Measurements from ENCODE around the gene WDR37. TPM values are rescaled to one million over a fixed set of nuclear protein-coding genes. Genes with fewer than 3 reads are reported as not detected.

Gene WDR37
- total RNA-seq, 1 experiment from 2014 or later = 20.6 TPM

GRCh38 chr10:1114719-1115606 lies 58.8 kb downstream of the WDR37 start:
- TF ChIP-seq, protein P1, sequence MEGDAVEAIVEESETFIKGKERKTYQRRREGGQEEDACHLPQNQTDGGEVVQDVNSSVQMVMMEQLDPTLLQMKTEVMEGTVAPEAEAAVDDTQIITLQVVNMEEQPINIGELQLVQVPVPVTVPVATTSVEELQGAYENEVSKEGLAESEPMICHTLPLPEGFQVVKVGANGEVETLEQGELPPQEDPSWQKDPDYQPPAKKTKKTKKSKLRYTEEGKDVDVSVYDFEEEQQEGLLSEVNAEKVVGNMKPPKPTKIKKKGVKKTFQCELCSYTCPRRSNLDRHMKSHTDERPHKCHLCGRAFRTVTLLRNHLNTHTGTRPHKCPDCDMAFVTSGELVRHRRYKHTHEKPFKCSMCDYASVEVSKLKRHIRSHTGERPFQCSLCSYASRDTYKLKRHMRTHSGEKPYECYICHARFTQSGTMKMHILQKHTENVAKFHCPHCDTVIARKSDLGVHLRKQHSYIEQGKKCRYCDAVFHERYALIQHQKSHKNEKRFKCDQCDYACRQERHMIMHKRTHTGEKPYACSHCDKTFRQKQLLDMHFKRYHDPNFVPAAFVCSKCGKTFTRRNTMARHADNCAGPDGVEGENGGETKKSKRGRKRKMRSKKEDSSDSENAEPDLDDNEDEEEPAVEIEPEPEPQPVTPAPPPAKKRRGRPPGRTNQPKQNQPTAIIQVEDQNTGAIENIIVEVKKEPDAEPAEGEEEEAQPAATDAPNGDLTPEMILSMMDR (IDR thresholded peaks at IDR 0.05; ENCODE audit: insufficient read depth in 1 of 2, low read depth in 1 of 2, low read length in 1 of 2, severe bottlenecking in 1 of 2, unreplicated experiment in 1 of 2) = no peak
- ChIA-PET CTCF (no interaction called here), POLR2A (interaction anchor here (0.6 kb wide), 1 partner anchor 183 kb away, joined by 4 read pairs; the partner anchor contains the start of gene LARP4B)
- Mint-ChIP-seq H3K9me3 (ENCODE audit: unreplicated experiment) (no peaks in the 10 kb centered on the region), H3K36me3 (ENCODE audit: insufficient read depth, unreplicated experiment) (peaks cover 48% of the 10 kb centered on the region), H3K4me1 (ENCODE audit: low read depth, unreplicated experiment) (peaks cover 9% of the 10 kb centered on the region), H3K4me3 (ENCODE audit: unreplicated experiment) (no peak overlapping the region), H3K27me3 (ENCODE audit: insufficient read depth, unreplicated experiment) (no peaks in the 10 kb centered on the region), H3K27ac (ENCODE audit: unreplicated experiment) (no peak overlapping the region)
- no TSS peak for BruUV-seq (replicated peaks)
- Histone ChIP-seq H3K27me3 (replicated peaks; ENCODE audit: control insufficient read depth, insufficient read depth, low read length) (no peaks in the 10 kb centered on the region), H3K4me3 (ENCODE audit: low read depth, low read length) (no peak overlapping the region), H3K9me3 (no peaks in the 10 kb centered on the region), H3K4me1 (no peaks in the 10 kb centered on the region), H3K36me3 (ENCODE audit: control insufficient read depth, insufficient read depth, low read length) (peaks cover 10% of the 10 kb centered on the region)
- intact Hi-C loops (cut with micrococcal nuclease; ENCODE audit: unreplicated experiment) = no loop called here
- DNase-seq = no peak

DNA sequence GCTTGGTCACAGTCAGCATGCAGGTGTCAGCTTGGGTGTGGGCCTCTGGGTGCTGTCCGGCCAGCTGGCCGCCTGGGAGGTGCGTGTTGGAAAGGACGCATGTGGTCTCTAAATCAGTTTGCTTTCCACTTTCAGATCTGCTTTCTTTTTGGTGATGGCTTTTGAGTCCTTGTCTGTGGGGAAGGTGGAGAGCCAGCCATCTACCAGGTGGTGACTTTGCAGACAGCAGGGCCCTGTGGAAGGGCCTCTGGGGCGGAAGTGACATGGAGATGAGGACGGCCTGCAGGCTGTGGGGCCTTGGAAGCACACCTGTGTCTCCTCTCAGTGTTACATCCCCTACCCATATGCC lies 59.4 kb downstream of the WDR37 start:
- ChIA-PET CTCF (no interaction called here), POLR2A (no interaction called here)
- H3K27me3 ChIP-seq (replicated peaks; ENCODE audit: control insufficient read depth, insufficient read depth, low read length) = no peaks in the 10 kb centered on the region
- peaks cover 7% of the 10 kb centered on the region for H3K36me3 ChIP-seq (ENCODE audit: control insufficient read depth, insufficient read depth, low read length)
- TF ChIP-seq, protein P1 (IDR thresholded peaks at IDR 0.05; ENCODE audit: insufficient read depth in 1 of 2, low read depth in 1 of 2, low read length in 1 of 2, severe bottlenecking in 1 of 2, unreplicated experiment in 1 of 2) = no peak
- H3K4me1 Mint-ChIP-seq (ENCODE audit: low read depth, unreplicated experiment) = peaks cover 3% of the 10 kb centered on the region
- H3K27ac Mint-ChIP-seq (ENCODE audit: unreplicated experiment) = no peak overlapping the region
- no peaks in the 10 kb centered on the region for H3K4me1 ChIP-seq
- DNase-seq = no peak
- no peaks in the 10 kb centered on the region for H3K27me3 Mint-ChIP-seq (ENCODE audit: insufficient read depth, unreplicated experiment)
- no TSS peak for BruUV-seq (replicated peaks)
- H3K9me3 Mint-ChIP-seq (ENCODE audit: unreplicated experiment) = no peaks in the 10 kb centered on the region
- H3K4me3 ChIP-seq (ENCODE audit: low read depth, low read length) = no peak overlapping the region
- no peak overlapping the region for H3K4me3 Mint-ChIP-seq (ENCODE audit: unreplicated experiment)
- H3K9me3 ChIP-seq = no peaks in the 10 kb centered on the region
- intact Hi-C loops (cut with micrococcal nuclease; ENCODE audit: unreplicated experiment) = no loop called here
- H3K36me3 Mint-ChIP-seq (ENCODE audit: insufficient read depth, unreplicated experiment) = peaks cover 42% of the 10 kb centered on the region

DNA sequence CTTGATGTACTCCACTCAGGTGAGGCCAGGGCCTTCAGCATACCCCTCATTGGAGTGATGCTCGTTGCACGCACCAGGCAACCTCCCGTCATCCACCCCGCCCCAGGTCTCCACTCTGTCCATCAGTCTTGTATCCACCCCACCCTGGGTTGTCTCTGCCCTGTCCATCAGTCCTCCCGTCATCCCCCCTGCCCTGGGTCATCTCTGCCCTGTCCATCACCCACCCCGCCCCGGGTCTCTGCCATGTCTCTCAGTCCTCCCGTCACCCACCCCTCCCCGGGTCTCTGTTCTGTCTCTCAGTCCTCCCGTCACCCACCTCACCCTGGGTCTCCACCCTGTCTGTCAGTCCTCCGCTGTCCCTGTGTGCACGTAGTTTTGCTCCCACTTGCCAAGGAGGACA lies 59.9 kb downstream of the WDR37 start:
- BruUV-seq (replicated peaks) = no TSS peak
- no peak overlapping the region for H3K4me3 Mint-ChIP-seq (ENCODE audit: unreplicated experiment)
- H3K4me1 Mint-ChIP-seq (ENCODE audit: low read depth, unreplicated experiment) = no peaks in the 10 kb centered on the region
- Histone ChIP-seq H3K36me3 (ENCODE audit: control insufficient read depth, insufficient read depth, low read length) (peaks cover 7% of the 10 kb centered on the region), H3K27me3 (replicated peaks; ENCODE audit: control insufficient read depth, insufficient read depth, low read length) (no peaks in the 10 kb centered on the region), H3K4me1 (no peaks in the 10 kb centered on the region), H3K4me3 (ENCODE audit: low read depth, low read length) (no peak overlapping the region), H3K9me3 (no peaks in the 10 kb centered on the region)
- intact Hi-C loops (cut with micrococcal nuclease; ENCODE audit: unreplicated experiment) = no loop called here
- POLR2A ChIA-PET = no interaction called here
- H3K27ac Mint-ChIP-seq (ENCODE audit: unreplicated experiment) = no peak overlapping the region
- no peaks in the 10 kb centered on the region for H3K27me3 Mint-ChIP-seq (ENCODE audit: insufficient read depth, unreplicated experiment)
- CTCF ChIA-PET = no interaction called here
- TF ChIP-seq, protein P1 (IDR thresholded peaks at IDR 0.05; ENCODE audit: insufficient read depth in 1 of 2, low read depth in 1 of 2, low read length in 1 of 2, severe bottlenecking in 1 of 2, unreplicated experiment in 1 of 2) = no peak
- DNase-seq = no peak
- H3K36me3 Mint-ChIP-seq (ENCODE audit: insufficient read depth, unreplicated experiment) = peaks cover 39% of the 10 kb centered on the region
- no peaks in the 10 kb centered on the region for H3K9me3 Mint-ChIP-seq (ENCODE audit: unreplicated experiment)
